MM.1S (cell line): ENCODE results near the gene NAPA.

ENCODE experiments used
- DNase-seq: peaks from one replicate; pipeline ENCODE4 v3.0.0-alpha.2; 2015
- H2AFZ ChIP-seq: fragments of 300-600 bp; sonication (generic); 2 replicates; pipeline ENCODE4 v1.6.0; 2016; ENCODE audit warnings: antibody characterized with exemption, low read length
- H3F3A ChIP-seq: fragments of 300-600 bp; sonication (generic); 2 replicates; pipeline ENCODE4 v1.6.1; 2016; ENCODE audit warnings: mild to moderate bottlenecking, antibody characterized with exemption, low read length, moderate library complexity, mixed read lengths; ENCODE audit not compliant: insufficient read depth
- H3K27ac ChIP-seq: fragments of 300-600 bp; sonication (generic); 2 replicates; pipeline ENCODE4 v1.5.1; 2016; ENCODE audit warnings: mild to moderate bottlenecking, low read length
- H3K27me3 ChIP-seq: fragments of 300-600 bp; sonication (generic); replicated peaks from 2 replicates; pipeline ENCODE4 v1.6.0; 2016; ENCODE audit warnings: low read length; ENCODE audit not compliant: insufficient read depth
- H3K36me3 ChIP-seq: fragments of 300-600 bp; sonication (generic); replicated peaks from 2 replicates; pipeline ENCODE4 v1.6.1; 2016; ENCODE audit warnings: mild to moderate bottlenecking, low read length, mixed read lengths; ENCODE audit not compliant: insufficient read depth
- H3K4me1 ChIP-seq: fragments of 300-600 bp; sonication (generic); 2 replicates; pipeline ENCODE4 v1.6.1; 2016; ENCODE audit warnings: low read length, mixed read lengths
- H3K4me2 ChIP-seq: fragments of 300-600 bp; sonication (generic); 2 replicates; pipeline ENCODE4 v1.6.0; 2016; ENCODE audit warnings: low read depth, low read length
- H3K4me3 ChIP-seq: fragments of 300-600 bp; sonication (generic); 2 replicates; pipeline ENCODE4 v1.5.1; 2016; ENCODE audit warnings: low read length, mixed read lengths
- H3K79me2 ChIP-seq: fragments of 300-600 bp; sonication (generic); 2 replicates; pipeline ENCODE4 v1.6.1; 2016; ENCODE audit warnings: mixed run types, low read length, mixed read lengths
- H3K9ac ChIP-seq: fragments of 300-600 bp; sonication (generic); 2 replicates; pipeline ENCODE4 v1.6.1; 2016; ENCODE audit warnings: low read length, mixed read lengths
- H3K9me2 ChIP-seq: fragments of 300-600 bp; sonication (generic); replicated peaks from 2 replicates; pipeline ENCODE4 v1.6.1; 2016; ENCODE audit warnings: mild to moderate bottlenecking, low read length, mixed read lengths; ENCODE audit not compliant: insufficient read depth
- H3K9me3 ChIP-seq: fragments of 300-600 bp; sonication (generic); replicated peaks from 2 replicates; pipeline ENCODE4 v1.6.1; 2016; ENCODE audit warnings: mild to moderate bottlenecking, low read length, mixed read lengths; ENCODE audit not compliant: insufficient read depth
- H4K20me1 ChIP-seq: fragments of 300-600 bp; sonication (generic); 2 replicates; pipeline ENCODE4 v1.6.1; 2016; ENCODE audit warnings: mild to moderate bottlenecking, low read length, moderate library complexity, mixed read lengths; ENCODE audit not compliant: insufficient read depth
- CTCF ChIP-seq: fragments of 300-600 bp; sonication (generic); IDR thresholded peaks from 2 replicates; pipeline ENCODE4 v1.5.1; 2016; ENCODE audit warnings: antibody characterized with exemption, low read length, mixed read lengths
- EZH2 ChIP-seq: fragments of 300-600 bp; sonication (generic); optimal IDR thresholded peaks from 2 replicates; pipeline ENCODE3; 2017; ENCODE audit warnings: low read depth, mild to moderate bottlenecking, antibody characterized with exemption, low read length, mixed read lengths
- EZH2phosphoT487 ChIP-seq: fragments of 300-600 bp; sonication (generic); IDR thresholded peaks from 2 replicates; pipeline ENCODE4 v1.6.1; 2018; ENCODE audit warnings: antibody characterized with exemption, low read length

NAPA gene

GRCh38 chr19:47473336-47473735 is 41.5 kb downstream of the NAPA start:
- Histone ChIP-seq H3K9ac (no peak overlapping the region), H2AFZ (no peak overlapping the region), H3K79me2 (no peaks in the 10 kb centered on the region), H4K20me1 (no peaks in the 10 kb centered on the region; the same call in 1 of the 2 replicates), H3K9me3 (no peaks in the 10 kb centered on the region), H3K4me2 (no peak overlapping the region), H3K36me3 (no peaks in the 10 kb centered on the region), H3F3A (no peaks in the 10 kb centered on the region), H3K27me3 (peaks cover 64% of the 10 kb centered on the region), H3K27ac (no peak overlapping the region), H3K9me2 (no peaks in the 10 kb centered on the region), H3K4me1 (no peaks in the 10 kb centered on the region), H3K4me3 (no peak overlapping the region)
- no peak for DNase-seq
- no peak for TF ChIP-seq EZH2phosphoT487
- TF ChIP-seq CTCF: no peak
- TF ChIP-seq EZH2: no peak

- Histone ChIP-seq H3K9me2 (no peaks in the 10 kb centered on the region), H4K20me1 (no peaks in the 10 kb centered on the region; the same call in 1 of the 2 replicates), H3K36me3 (no peaks in the 10 kb centered on the region), H3F3A (no peaks in the 10 kb centered on the region), H3K9ac (no peak within 1 kb of the TSS), H3K4me1 (no peaks in the 10 kb centered on the region), H3K9me3 (no peaks in the 10 kb centered on the region), H3K79me2 (no peaks in the 10 kb centered on the region), H3K4me2 (0 out of 2 replicates have a peak within 1 kb of the TSS, but pooled peaks have one; percentile 13), H3K27ac (no peak within 1 kb of the TSS), H3K4me3 (no peak within 1 kb of the TSS), H2AFZ (no peak within 1 kb of the TSS), H3K27me3 (peaks cover 76% of the 10 kb centered on the region)
- TF ChIP-seq EZH2: no peak
- DNase-seq: peak; percentile 61
Measured at GRCh38 chr19:47471733-47472457, 43.0 kb downstream of the NAPA start, which contains the start of gene SLC8A2. Gene SLC8A2, minus strand, starts transcription at chr19:47471893. Its CDS starts 5,490 bp downstream, at chr19:47466403.

GRCh38 chr19:47471381-47471732 is 43.5 kb downstream of the NAPA start:
- Histone ChIP-seq H3K9me3 (no peaks in the 10 kb centered on the region), H3F3A (no peaks in the 10 kb centered on the region), H3K4me3 (no peak overlapping the region), H3K4me2 (no peak overlapping the region), H3K4me1 (no peaks in the 10 kb centered on the region), H3K27me3 (peaks cover 76% of the 10 kb centered on the region), H3K9ac (no peak overlapping the region), H3K79me2 (no peaks in the 10 kb centered on the region), H3K36me3 (no peaks in the 10 kb centered on the region), H2AFZ (no peak overlapping the region), H4K20me1 (no peaks in the 10 kb centered on the region; the same call in 1 of the 2 replicates), H3K27ac (no peak overlapping the region), H3K9me2 (no peaks in the 10 kb centered on the region)
- no peak for DNase-seq
- TF ChIP-seq EZH2 (no peak), EZH2phosphoT487 (no peak), CTCF (no peak)
